IPS-20b (cell line): ENCODE measurements around the gene AHNAK.
"Not testable (repeated sequence)": the region's sequence is repeated elsewhere in the genome, so short reads cannot be mapped to it uniquely, and the experiment has no call there.

Experiments
- H3K27ac ChIP-seq: one replicate; pipeline ENCODE4 v1.5.1; 2013; ENCODE audit warnings: low read length
- H3K27me3 ChIP-seq: 2 replicates; pipeline ENCODE4 v1.6.1; 2013; ENCODE audit warnings: mild to moderate bottlenecking, low read length, inconsistent platforms; ENCODE audit not compliant: insufficient read depth
- H3K36me3 ChIP-seq: 2 replicates; pipeline ENCODE4 v1.6.1; 2013; ENCODE audit warnings: low read depth, mild to moderate bottlenecking, inconsistent platforms, low read length, moderate library complexity; ENCODE audit not compliant: insufficient read depth
- H3K4me1 ChIP-seq: 2 replicates; pipeline ENCODE4 v1.6.1; 2013; ENCODE audit warnings: mild to moderate bottlenecking, control low read depth, inconsistent platforms, low read length, moderate library complexity; ENCODE audit not compliant: insufficient read depth
- H3K4me3 ChIP-seq: 2 replicates; pipeline ENCODE4 v1.5.1; 2013; ENCODE audit warnings: mild to moderate bottlenecking, low read length, inconsistent platforms
- H3K9ac ChIP-seq: 2 replicates; pipeline ENCODE4 v1.6.1; 2013; ENCODE audit warnings: low read depth, mild to moderate bottlenecking, inconsistent platforms, low read length, moderate library complexity
- H3K9me3 ChIP-seq: 2 replicates; pipeline ENCODE4 v1.6.1; 2013; ENCODE audit warnings: mild to moderate bottlenecking, low read depth, low read length, inconsistent platforms; ENCODE audit not compliant: insufficient read depth

AHNAK gene

GRCh38 chr11:62459080-62459479 lies 87.5 kb downstream of the AHNAK start:
- Histone ChIP-seq H3K4me1 (no peaks in the 10 kb centered on the region), H3K9me3 (no peaks in the 10 kb centered on the region), H3K9ac (no peak overlapping the region), H3K27me3 (no peaks in the 10 kb centered on the region), H3K36me3 (no peaks in the 10 kb centered on the region), H3K4me3 (no peak overlapping the region), H3K27ac (no peak overlapping the region)

GRCh38 chr11:62458212-62459002 lies 88.2 kb downstream of the AHNAK start:
- H3K4me1 ChIP-seq, result no peaks in the 10 kb centered on the region
- H3K27me3 ChIP-seq, result no peaks in the 10 kb centered on the region

GRCh38 chr11:62457478-62457877 lies 89.1 kb downstream of the AHNAK start:
- Histone ChIP-seq H3K27ac (no peak overlapping the region), H3K9me3 (no peaks in the 10 kb centered on the region), H3K36me3 (no peaks in the 10 kb centered on the region), H3K9ac (no peak overlapping the region), H3K4me1 (no peaks in the 10 kb centered on the region), H3K4me3 (no peak overlapping the region), H3K27me3 (no peaks in the 10 kb centered on the region)

More at GRCh38 chr11:62458212-62459002, 88.2 kb downstream of the AHNAK start:
- Histone ChIP-seq H3K36me3 (no peaks in the 10 kb centered on the region), H3K9me3 (no peaks in the 10 kb centered on the region), H3K27ac (no peak overlapping the region), H3K4me3 (no peak overlapping the region), H3K9ac (no peak overlapping the region)

- Histone ChIP-seq H3K4me1 (no peaks in the 10 kb centered on the region), H3K27me3 (no peaks in the 10 kb centered on the region), H3K9ac (no peak overlapping the region), H3K36me3 (no peaks in the 10 kb centered on the region), H3K9me3 (no peaks in the 10 kb centered on the region), H3K27ac (no peak overlapping the region), H3K4me3 (no peak overlapping the region)
Observed at GRCh38 chr11:62456630-62457029, 90.0 kb downstream of the AHNAK start.

- no peaks in the 10 kb centered on the region for H3K9me3 ChIP-seq
- H3K27ac ChIP-seq, result no peak overlapping the region
- H3K27me3 ChIP-seq, result no peaks in the 10 kb centered on the region
- H3K9ac ChIP-seq, result no peak overlapping the region
- H3K36me3 ChIP-seq, result no peaks in the 10 kb centered on the region
- H3K4me3 ChIP-seq, result no peak overlapping the region
- no peaks in the 10 kb centered on the region for H3K4me1 ChIP-seq
Observed at GRCh38 chr11:62452839-62453468, 93.7 kb downstream of the AHNAK start.

- H3K36me3 ChIP-seq, result no peaks in the 10 kb centered on the region
Observed at GRCh38 chr11:62452261-62452660, 94.3 kb downstream of the AHNAK start.

GRCh38 chr11:62451241-62451621 lies 95.4 kb downstream of the AHNAK start:
- H3K9me3 ChIP-seq, result no peaks in the 10 kb centered on the region
- no peaks in the 10 kb centered on the region for H3K4me1 ChIP-seq
- H3K27me3 ChIP-seq, result 0 out of 2 replicates have a peak, but pooled peaks cover 5% of the 10 kb centered on the region
- no peak overlapping the region for H3K27ac ChIP-seq
- H3K4me3 ChIP-seq, result no peak overlapping the region
- no peaks in the 10 kb centered on the region for H3K36me3 ChIP-seq
- H3K9ac ChIP-seq, result no peak overlapping the region

More at GRCh38 chr11:62452261-62452660, 94.3 kb downstream of the AHNAK start:
- no peaks in the 10 kb centered on the region for H3K9me3 ChIP-seq
- no peak overlapping the region for H3K4me3 ChIP-seq
- no peaks in the 10 kb centered on the region for H3K4me1 ChIP-seq
- H3K27me3 ChIP-seq, result 0 out of 2 replicates have a peak, but pooled peaks cover 3% of the 10 kb centered on the region
- H3K27ac ChIP-seq, result no peak overlapping the region
- no peak overlapping the region for H3K9ac ChIP-seq

GRCh38 chr11:62450543-62451240 lies 95.9 kb downstream of the AHNAK start:
- H3K36me3 ChIP-seq, result no peaks in the 10 kb centered on the region
- no peak overlapping the region for H3K4me3 ChIP-seq
- H3K27ac ChIP-seq, result no peak overlapping the region
- H3K4me1 ChIP-seq, result no peaks in the 10 kb centered on the region
- H3K9me3 ChIP-seq, result no peaks in the 10 kb centered on the region
- no peak overlapping the region for H3K9ac ChIP-seq
- 0 out of 2 replicates have a peak, but pooled peaks cover 5% of the 10 kb centered on the region for H3K27me3 ChIP-seq

- not testable (repeated sequence) for H3K4me1 ChIP-seq, H3K9me3 ChIP-seq, H3K36me3 ChIP-seq, H3K4me3 ChIP-seq, H3K27ac ChIP-seq, H3K9ac ChIP-seq, H3K27me3 ChIP-seq
Observed at GRCh38 chr11:62449912-62450311, 96.7 kb downstream of the AHNAK start.

GRCh38 chr11:62449451-62449851 lies 97.2 kb downstream of the AHNAK start:
- no peak overlapping the region for H3K9ac ChIP-seq
- H3K9me3 ChIP-seq, result no peaks in the 10 kb centered on the region
- no peak overlapping the region for H3K27ac ChIP-seq
- H3K27me3 ChIP-seq, result 0 out of 2 replicates have a peak, but pooled peaks cover 5% of the 10 kb centered on the region
- H3K36me3 ChIP-seq, result no peaks in the 10 kb centered on the region
- H3K4me3 ChIP-seq, result no peak overlapping the region
- H3K4me1 ChIP-seq, result peaks cover 7% of the 10 kb centered on the region; the same call in 1 of the 2 replicates

- H3K36me3 ChIP-seq, result no peaks in the 10 kb centered on the region
- peaks cover 14% of the 10 kb centered on the region; the same call in 1 of the 2 replicates for H3K4me1 ChIP-seq
- H3K27me3 ChIP-seq, result 0 out of 2 replicates have a peak, but pooled peaks cover 5% of the 10 kb centered on the region
- no peak overlapping the region for H3K9ac ChIP-seq
- H3K9me3 ChIP-seq, result no peaks in the 10 kb centered on the region
- H3K27ac ChIP-seq, result no peak overlapping the region
- H3K4me3 ChIP-seq, result no peak overlapping the region
Observed at GRCh38 chr11:62446091-62446490, 100.5 kb downstream of the AHNAK start.
